GM18951 (cell line): ENCODE data around the gene SH3TC2.

Experiments used
- POLR2A ChIP-seq: IDR thresholded peaks from 4 replicates; pipeline ENCODE4 v1.6.1; 2011; ENCODE audit warnings: mild to moderate bottlenecking; ENCODE audit not compliant: insufficient read length, insufficient read depth; ENCODE audit errors: extremely low read depth
- in situ Hi-C: fragments of 300-500 bp; cut with MboI; formaldehyde crosslinking; loops from one replicate; pipeline ENCODE4 v1.12.0; 2022; ENCODE audit warnings: low sequenced_read_pairs, mixed read lengths, inconsistent platforms; ENCODE audit not compliant: unreplicated experiment

SH3TC2 gene

DNA sequence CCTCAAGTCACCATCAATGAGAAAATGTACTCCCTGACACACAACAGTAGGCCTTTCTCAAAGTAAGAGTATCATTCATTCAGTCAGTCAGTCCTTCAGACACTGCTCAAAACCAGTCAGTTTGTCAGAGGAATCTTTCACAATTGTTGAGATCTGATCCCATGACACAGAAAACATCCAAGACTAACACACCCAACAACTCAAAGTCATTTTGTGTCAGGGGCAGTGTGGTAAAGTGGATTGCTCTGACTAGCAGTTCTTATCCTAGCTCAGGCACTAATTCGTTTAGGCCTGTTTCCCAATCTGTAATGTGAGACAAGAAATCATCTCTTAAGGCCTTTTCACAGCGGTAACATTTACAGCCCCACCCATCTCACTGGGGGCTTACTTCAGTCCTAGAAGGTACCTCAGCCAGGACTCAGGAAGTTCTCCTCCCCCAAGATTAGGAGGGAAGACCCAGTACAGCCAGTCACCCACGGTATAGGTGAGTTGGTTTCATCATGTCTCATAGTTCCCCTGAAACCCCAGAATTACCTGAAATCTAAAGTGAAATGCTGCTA is 31.9 kb downstream of the SH3TC2 start:
- TF ChIP-seq POLR2A: no peak
- in situ Hi-C loops: no loop called here

DNA sequence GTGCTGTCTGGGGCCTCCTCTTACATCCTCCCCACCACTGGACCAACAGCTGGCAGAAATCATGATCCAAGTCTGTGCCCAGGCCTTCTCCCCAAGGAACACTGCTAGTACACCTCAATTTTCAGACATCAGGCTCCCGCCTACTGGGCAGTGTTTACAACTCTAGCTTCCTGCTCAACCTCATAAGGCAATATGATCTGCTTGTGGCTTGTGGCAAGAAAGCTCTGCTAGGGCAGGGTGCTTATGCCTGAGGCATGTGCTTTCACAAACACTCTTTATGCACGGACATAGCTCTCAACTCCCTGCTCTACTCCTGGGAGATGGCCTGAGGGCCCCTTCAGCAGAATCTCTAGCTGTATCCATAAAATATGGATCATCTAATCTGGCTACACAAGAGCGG is 32.5 kb downstream of the SH3TC2 start:
- TF ChIP-seq POLR2A: no peak
- in situ Hi-C loops: no loop called here

DNA sequence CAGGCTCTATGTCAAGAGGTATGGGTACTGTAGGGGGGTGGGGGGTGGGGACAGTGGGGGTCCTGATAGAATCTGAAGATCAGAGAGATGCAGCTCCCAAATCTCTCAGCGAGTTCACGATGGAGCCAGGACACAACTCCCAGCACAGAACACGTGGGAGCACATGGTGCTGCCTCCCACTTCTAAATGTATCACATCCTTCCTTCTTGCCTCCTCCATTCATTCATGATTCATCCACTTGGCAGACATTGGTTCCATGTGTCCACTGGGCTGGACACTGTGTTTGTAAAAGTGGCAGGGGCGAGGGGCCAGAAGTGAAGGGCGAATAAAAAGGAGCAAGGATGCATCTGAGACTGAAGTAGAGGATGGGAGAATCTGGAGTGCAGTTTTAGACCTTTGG is 33.9 kb downstream of the SH3TC2 start:
- no peak for TF ChIP-seq POLR2A
- in situ Hi-C loops: no loop called here

DNA sequence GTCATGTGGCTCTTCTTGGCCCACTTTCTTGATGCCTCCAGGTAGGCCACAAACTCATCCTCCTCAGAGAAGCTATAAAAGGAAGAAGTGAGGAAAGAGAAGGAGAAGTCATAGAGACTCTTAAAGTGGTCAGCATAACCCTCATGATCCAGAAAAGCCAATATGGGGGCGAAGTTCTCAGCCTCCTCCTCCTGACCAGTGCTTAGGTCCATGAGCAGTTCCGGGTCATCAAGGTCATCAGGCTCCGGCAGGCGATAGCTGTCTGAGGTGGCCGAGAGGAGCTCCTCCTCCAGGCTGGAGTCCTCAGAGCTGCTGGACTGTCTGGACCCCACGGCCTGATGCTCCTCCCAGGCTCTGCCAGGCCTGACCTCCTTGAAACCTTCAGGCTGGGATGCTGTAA is 34.7 kb downstream of the SH3TC2 start:
- in situ Hi-C loops: no loop called here
- no peak for TF ChIP-seq POLR2A

DNA sequence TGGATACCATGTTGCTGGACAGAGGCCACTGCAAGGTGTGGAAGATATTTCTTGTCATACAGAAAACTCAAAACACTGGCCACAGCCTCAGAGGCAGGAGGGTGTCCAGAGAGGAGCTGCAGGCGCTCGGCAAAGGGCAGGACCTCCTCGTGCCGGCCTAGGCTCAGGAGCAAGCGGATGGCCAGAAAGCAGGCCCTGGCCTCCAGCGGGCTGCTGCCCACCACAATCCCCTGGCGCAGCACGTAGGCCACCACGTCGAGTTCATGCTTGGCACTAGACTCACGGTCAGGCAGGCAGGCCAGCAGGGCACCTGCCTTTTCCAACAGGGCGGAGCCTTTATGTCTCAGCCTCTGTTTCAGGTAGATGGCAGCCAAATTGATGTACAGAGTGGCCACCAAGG is 35.2 kb downstream of the SH3TC2 start:
- no peak for TF ChIP-seq POLR2A

DNA sequence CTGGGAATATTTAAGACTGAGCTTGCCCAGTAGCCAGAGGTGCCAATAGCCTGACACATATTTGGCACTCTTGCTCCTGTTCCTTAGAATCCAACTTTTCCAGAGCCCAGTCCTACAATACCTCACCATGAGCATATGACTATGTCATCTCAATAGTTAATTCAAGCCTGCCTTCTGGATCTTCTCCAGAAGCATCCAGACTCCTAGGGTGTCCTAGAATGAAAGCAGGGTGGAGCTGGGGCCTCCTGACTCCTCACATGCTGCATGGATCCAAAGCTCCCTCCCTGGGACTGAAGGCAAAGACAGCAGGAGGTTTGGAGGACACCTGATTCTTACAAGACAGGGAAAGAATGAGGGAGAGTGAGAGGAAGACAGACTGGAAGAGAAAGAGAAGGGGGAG is 37.9 kb downstream of the SH3TC2 start:
- TF ChIP-seq POLR2A: no peak
- in situ Hi-C loops: no loop called here

More for the DNA sequence above, 35.2 kb downstream of the SH3TC2 start:
- in situ Hi-C loops: no loop called here

DNA sequence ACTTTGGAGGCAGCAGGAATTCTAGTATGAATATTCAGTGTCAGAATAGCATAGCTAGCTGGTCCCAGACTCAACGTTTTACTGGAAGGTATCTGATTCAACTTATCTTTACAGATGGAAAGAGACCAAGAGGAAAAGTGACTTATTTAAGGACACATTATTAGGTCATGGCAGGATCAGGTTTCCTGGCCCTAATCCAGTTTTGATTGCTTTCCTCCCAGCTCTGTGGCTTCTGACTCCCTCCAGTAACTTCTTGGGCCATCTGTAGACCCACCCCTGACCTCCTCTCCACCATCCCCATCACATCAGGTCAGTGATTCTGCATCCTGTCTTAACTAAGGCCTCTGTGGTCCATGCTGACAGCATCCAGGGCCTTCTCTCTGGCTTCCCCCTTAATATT is 38.4 kb downstream of the SH3TC2 start:
- TF ChIP-seq POLR2A: no peak
- in situ Hi-C loops: no loop called here

DNA sequence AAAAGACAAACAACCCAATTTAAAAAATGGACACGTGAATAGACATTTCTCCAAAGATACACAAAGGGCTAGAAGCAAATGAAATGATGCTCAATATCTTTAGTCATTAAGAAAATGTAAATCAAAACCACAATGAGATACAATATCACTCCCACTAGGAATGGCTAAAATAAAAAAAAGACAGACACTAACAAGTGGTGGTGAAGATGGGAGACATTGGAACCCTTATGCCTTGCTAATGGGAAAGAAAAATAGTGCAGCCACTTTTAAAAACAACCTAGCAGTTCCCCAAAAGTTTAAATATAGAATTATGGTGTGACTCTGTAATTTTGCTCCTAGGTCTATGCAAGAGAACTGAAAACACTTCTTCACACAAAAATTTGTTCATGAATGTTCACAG is 40.7 kb downstream of the SH3TC2 start:
- in situ Hi-C loops: no loop called here
- TF ChIP-seq POLR2A: no peak

DNA sequence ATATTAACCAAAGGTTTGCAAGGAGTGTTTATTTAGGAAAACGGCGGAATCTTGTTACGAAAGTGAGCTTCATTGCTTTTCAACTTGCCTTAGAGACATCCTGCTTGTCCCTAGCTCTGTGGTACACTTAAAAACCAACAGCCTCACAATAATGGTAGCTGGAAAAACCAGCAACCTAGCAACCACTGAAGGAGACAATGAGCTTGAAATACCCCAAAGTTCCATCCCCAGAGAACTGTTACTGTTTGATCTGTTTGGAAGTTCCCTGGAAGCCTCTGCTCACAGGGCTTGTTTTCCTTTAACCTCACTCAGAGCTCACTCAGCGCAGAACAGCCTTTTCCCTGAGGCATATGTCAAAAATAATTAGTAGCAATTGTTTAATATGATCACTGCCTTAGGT is 43.2 kb downstream of the SH3TC2 start:
- TF ChIP-seq POLR2A: no peak
- in situ Hi-C loops: no loop called here

DNA sequence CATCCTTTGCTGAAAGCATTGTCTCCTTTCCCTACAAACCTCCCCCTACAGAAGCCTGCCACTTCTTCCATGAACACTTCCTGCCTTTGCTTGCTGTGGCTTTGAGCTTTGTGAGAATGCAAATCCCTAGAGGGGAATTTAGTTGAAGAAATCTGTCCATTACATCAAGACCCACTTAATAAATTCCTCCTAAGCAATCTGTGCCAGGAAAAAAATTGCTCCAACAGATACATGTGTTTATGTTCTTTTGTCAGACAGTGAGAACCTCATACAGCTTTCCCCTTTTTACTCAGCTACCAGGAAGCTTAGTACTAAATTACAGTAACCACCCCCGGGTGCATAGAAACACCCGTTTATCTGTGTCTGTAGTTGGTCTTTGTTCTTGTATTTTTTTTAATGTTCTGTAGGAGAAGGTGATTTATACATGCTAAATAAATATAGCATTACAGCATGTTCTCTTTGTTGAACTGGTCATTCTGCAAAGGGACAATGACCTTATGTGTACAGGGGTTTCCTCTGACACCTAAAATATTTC is 43.9 kb downstream of the SH3TC2 start:
- no peak for TF ChIP-seq POLR2A
- in situ Hi-C loops: no loop called here

DNA sequence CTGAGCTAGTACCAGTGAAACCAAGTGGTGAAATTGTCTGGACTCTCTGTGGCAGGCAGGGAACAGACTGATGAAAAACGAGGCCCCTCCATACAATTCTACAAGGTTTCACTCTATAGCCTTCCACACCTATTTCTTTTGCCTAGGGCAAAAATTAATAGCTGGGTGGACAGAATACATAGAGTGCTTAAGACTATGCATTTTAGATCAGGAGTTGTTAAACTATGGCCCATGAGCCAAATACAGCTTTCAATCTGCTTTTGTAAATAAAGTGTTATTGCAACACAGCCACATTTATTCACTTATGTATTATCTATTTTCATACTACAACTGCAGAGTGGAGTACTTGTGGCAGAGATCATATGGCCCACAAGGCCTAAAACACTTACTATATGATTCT is 45.2 kb downstream of the SH3TC2 start:
- in situ Hi-C loops: no loop called here
- no peak for TF ChIP-seq POLR2A

DNA sequence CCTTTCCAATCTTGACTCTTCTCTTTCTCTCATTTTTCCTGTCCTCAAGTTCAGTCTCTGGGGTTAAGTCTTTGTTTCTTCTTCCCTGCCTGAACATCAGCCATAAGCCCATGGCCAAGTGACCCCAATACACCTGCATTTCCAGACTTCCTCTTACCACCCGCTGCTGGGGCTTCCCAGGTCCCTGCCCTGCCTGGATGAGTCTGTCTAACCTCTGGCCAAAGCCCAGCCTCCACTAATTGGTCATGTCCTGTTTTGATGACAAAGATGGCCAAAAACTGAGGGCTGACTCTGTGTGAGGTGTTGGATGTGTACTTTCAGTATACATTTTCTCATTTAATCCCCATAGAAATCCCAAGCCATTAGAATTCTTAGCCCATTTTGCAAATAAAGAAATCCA is 47.3 kb downstream of the SH3TC2 start:
- in situ Hi-C loops: no loop called here
- TF ChIP-seq POLR2A: no peak

DNA sequence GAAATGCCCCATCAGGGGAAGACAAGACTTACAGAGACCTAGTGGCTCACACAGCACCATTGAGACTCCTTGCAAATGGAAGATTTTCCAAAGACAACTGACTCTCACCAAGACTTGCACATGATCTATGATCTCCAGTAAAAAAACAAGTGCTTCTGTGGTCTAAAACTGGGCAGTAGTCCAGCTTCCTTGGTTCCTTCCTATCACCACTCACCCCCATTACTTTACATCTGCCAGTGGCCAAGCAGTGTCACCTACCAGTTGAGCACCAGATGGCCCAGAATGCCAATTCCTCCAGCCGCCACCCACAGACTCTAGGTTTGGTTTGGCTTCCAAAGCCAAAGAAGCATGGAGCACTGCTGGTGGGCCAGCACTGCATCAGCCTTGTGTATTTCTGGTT is 47.7 kb downstream of the SH3TC2 start:
- no peak for TF ChIP-seq POLR2A
- in situ Hi-C loops: no loop called here

DNA sequence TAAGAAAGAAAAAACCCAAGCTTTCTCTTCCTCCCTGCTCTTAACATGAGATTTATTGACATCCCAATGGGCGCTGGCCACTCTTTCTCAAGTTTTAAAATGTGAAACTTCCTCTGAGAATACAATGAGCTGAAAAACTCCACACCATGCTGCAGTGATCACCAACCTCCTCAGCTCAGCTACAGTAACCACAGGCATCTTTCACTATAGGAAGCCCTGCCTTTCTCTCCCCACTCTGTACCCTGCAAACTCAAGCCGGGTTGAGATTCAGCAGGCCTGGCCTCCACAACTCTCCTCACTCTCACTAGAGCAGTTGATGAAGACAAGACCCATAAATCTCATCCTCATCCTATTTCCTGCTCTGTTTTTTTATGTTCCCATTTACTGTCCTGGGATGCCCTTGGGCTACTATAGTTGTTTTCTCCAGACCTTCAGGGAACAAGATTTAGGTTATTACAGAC is 48.3 kb downstream of the SH3TC2 start:
- no peak for TF ChIP-seq POLR2A
- in situ Hi-C loops: no loop called here

DNA sequence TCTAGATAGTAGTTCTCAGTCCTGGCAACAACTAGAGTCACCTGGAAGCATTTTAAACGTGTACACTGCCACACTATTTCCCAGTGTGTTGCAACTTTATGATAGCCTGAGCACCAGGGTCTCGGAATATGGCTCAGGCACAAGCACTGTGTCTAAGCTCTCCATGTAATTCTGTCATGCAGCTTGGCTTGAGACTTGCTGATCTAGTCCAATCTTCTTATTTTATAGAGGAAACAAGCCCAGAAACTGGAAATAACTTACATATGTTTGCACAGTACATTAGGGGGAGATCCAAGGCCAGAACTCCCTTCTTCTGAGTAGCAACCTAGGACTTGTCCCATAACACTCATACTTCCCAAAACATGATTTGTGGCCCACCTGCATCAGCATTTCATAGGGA is 49.1 kb downstream of the SH3TC2 start:
- in situ Hi-C loops: no loop called here
- TF ChIP-seq POLR2A: no peak
